DND-41 (cell line): ENCODE data around the gene KCNB1.

ENCODE experiments used
- CTCF ChIP-seq: IDR thresholded peaks from 2 replicates; pipeline ENCODE4 v1.5.1; 2012; ENCODE audit warnings: borderline replicate concordance, low read length, moderate library complexity, mild to moderate bottlenecking; ENCODE audit not compliant: poor library complexity, severe bottlenecking; ENCODE audit errors: extremely low read depth
- EZH2 ChIP-seq: IDR thresholded peaks from 3 replicates; pipeline ENCODE4 v1.6.1; 2012; ENCODE audit warnings: borderline replicate concordance, low read depth, mild to moderate bottlenecking, moderate library complexity, low read length, inconsistent platforms; ENCODE audit not compliant: severe bottlenecking

- TF ChIP-seq CTCF, result no peak
- TF ChIP-seq EZH2, result no peak
Measured at GRCh38 chr20:49338061-49338460, 144.4 kb downstream of the KCNB1 start.
